MM.1S (cell line): Measurements from ENCODE around the gene SYN1.

Experiments
- CTCF ChIP-seq: fragments of 300-600 bp; sonication (generic); IDR thresholded peaks from 2 replicates; pipeline ENCODE4 v1.5.1; 2016; ENCODE audit warnings: antibody characterized with exemption, low read length, mixed read lengths
- EZH2 ChIP-seq: fragments of 300-600 bp; sonication (generic); optimal IDR thresholded peaks from 2 replicates; pipeline ENCODE3; 2017; ENCODE audit warnings: low read depth, mild to moderate bottlenecking, antibody characterized with exemption, low read length, mixed read lengths
- EZH2phosphoT487 ChIP-seq: fragments of 300-600 bp; sonication (generic); IDR thresholded peaks from 2 replicates; pipeline ENCODE4 v1.6.1; 2018; ENCODE audit warnings: antibody characterized with exemption, low read length

GRCh38 chrX:47625365-47625764 is 5.7 kb upstream of the SYN1 start:
- TF ChIP-seq CTCF (no peak), EZH2 (no peak), EZH2phosphoT487 (no peak)
